HG03521 (cell line): ENCODE data around the gene SLC39A7.

Experiments used
- ATAC-seq: cut with Tn5 transposase; IDR thresholded peaks from one replicate; pipeline ENCODE4 v1.9.1; 2021; ENCODE audit warnings: mild to moderate bottlenecking, moderate library complexity; ENCODE audit not compliant: unreplicated experiment

SLC39A7 gene

DNA sequence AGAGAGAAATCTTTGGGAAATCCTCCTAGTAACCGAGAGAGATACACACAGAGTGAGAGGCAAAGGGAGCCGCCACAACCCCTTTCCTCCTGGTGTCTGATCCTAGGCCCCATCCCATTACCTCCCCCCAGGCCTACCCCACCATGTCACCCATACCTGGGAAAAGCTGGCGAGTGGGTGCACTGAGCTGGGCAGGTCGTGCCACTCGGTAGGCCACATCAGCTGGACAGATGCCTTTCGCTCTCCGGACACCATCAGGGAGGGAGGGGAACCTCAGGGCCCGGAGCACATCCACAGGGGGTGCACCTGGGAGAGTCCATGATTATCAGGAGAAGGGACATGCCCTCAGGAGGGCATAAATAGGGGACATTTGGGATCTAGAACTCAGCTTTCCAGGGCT is 11.5 kb upstream of the SLC39A7 start:
- ATAC-seq, result no peak

DNA sequence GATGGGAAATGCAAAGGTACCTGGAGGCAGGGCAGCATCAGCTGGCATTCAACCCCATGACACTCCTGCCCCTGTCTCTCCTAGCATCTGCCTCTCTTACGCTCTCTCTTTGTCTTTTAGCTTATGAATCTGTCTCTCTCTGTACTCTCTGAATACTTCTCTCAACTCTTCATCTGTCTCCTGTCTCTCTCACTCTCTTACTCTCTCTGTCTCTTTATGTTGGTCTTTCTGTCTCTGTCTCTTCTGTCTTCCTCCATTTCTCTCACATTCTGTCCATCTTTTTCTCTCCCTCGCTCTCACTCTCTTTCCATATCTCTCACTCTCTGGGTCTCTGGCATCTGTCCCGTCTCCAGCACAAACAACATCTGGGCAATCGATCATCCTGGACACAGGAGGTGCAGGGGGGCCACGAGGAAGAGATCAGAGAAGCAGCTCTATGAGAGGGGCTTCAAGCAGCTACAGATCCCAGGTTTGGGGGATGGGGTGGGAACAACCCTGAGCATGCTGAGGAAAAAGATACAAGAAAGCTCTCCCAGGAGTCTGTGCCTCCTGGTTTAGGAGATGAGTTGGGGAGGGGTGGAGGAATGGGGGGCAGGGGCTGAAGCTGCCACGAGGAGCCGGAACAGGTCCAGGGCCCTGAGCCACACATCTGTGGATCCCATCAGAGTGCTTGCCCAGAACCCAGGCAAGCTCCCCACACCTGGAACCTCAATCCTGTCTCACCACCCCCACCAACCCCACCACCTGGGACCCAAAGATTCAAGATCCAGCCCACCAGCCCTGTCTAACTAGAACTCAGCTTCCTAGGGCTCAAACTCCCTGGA is 10.8 kb upstream of the SLC39A7 start:
- ATAC-seq, result no peak

DNA sequence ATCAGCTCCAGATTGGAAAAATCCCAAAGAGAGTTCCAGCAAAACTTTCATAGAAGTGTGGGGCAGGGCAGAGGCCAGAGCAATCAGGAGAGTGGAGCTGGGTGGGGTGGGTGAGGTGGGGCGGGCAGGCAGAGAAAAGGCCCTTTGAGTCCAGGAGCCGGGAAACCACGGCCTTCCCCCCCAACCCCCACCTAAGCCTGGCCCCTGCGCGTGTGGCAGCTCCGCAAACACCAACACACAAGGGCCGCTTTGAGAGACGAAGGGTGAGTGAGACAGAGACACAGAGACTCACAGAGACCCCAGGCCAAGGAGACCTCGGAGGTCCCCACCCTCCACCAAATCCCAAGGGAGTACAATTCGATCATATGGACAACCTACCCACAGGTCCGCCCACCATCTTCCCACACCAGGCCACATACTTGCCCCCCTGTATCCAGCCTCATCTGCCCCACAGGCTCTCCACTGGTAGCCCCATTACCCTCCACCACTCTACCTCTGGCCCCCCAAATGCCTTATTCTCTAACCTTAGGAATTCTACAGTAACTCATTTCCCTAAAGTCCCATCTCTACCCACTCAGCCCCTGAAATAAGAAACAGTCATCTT is 10.1 kb upstream of the SLC39A7 start:
- no peak for ATAC-seq

DNA sequence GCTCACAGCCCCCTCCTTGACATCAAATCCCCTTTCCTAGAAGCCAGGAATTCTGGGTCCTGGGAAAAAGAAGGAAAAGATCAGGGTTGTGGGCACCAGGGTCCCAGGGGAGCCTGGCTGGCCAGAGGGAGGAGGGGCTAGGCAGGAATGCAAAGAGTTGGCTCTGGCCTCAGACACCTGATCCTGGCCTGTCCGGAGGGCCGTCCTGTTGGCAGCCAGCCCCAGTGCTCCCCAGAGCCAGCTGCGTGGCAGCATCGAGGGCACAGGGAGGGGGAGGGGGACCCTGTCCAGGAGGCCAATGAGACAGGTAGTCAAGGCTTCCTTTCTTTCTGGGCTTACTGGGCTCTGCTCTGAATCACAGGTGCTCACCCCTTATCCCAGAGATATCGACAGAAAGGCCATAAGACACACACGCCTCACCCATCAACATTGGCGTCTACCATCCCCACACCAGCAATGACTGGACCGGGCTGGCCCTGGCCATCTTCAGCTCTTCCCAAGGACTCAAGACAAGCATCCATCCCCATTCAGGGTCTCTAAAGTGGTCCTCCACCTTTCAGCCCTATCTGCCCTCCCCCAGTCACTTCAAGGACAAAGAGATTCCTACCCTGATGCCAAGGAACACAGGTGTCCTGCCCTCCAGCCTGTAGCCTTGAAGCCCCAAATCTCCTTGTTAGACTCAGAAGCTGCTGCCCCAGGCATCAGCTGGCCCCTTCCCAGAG is 9.1 kb upstream of the SLC39A7 start:
- no peak for ATAC-seq

GRCh38 chr6:33192105-33192646 is 8.5 kb upstream of the SLC39A7 start, which contains the start of gene COL11A2:
Gene COL11A2, minus strand, starts transcription at chr6:33192467. Its CDS starts 227 bp downstream, at chr6:33192240.
- no peak for ATAC-seq

GRCh38 chr6:33192671-33193602 is 7.7 kb upstream of the SLC39A7 start:
- no peak for ATAC-seq

GRCh38 chr6:33193619-33194018 is 7.0 kb upstream of the SLC39A7 start:
- no peak for ATAC-seq

DNA sequence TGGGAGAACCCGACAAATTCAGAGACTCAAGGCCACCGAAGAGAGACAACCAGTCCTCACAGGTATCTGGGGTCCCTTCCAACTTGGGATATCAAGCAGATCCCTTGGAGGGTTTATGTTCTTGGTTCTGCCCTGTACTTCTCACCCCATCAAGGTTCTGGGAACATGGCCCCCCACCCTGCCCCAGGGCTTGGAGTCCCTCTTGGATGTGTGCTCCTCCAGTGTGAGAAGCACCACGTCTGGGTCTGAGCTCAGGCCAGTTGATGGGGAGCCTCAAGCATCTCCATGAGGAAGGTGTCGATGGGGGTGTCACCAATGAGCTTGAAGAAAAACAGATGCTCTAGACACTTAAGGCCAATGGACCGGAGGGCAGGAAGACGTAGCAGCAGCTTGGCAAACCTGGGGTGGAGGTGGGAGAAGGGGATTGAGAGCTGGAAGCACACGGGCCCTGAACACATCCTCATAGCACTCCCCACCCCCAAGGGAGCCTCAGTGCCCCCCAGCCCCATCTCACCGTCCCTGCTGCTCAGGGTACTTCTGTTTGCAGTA is 6.2 kb upstream of the SLC39A7 start:
- no peak for ATAC-seq

DNA sequence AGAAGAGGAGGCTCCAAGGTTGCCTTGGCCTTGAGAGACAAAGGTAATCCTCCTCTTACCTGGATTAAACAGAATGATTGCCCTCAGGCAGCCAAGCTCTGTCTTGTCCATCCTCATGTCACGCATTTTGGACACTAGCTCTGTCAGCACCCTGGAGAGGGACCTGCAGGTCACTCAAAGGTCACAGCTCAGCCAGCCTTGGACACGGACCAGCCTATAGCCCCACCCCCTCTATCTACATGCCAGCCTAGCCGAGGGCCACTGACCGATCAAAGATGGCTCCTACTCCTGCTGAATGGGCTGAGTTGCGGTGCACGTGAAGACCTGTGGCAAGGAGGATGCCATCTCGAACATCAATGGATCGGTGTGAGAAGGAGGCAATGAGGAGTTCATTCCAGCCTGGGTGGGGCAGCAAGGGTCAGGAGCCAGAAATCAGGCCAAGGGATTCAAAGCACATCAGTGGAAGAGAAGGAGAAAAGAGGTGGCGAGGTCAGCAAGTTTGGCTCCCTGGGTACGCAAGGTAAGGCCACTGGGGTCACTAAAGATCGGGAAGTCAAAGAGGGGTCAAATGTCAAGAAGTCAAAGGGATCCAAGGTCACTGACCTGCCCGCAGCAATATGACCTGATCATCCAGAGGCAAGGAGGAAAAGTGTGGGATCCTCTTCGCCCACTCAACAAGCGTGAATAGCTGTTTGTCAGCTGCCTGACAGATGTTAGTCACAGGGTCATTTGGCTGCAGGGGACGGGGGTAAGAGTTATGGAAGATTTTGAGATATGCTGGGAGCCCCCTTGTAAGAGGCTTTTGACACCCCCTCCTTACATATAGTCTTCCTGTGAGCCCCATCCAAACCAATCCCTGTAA is 5.1 kb upstream of the SLC39A7 start:
- ATAC-seq, result no peak

DNA sequence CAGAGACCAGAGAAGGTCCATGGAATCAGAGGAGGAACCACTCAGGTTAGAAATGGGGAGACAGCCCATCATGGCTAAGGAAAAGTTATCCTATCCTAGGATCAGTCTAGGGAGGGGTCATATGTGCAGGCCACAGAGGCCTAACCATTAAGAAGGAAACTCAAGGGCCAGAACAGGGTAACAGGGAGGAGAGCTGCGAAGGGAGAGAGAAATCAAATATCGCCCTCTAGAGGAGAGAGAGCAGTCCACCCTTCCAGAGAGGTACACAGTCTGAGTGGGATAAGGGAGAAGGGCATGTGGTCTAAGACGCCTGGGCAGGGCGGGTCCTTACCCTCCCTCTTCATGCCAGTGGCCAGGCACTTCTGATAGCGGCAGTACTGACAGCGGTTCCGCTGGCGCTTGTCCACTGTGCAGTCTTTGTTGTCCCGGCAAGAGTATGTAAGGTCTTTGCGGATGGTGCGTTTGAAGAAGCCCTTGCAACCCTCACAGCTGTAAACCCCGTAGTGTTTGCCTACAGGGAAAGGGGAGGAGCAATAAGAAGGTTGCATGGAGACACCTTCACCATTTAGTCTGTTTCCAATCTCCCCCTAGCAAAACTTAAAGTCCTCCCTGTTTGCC is 3.1 kb upstream of the SLC39A7 start:
- no peak for ATAC-seq

DNA sequence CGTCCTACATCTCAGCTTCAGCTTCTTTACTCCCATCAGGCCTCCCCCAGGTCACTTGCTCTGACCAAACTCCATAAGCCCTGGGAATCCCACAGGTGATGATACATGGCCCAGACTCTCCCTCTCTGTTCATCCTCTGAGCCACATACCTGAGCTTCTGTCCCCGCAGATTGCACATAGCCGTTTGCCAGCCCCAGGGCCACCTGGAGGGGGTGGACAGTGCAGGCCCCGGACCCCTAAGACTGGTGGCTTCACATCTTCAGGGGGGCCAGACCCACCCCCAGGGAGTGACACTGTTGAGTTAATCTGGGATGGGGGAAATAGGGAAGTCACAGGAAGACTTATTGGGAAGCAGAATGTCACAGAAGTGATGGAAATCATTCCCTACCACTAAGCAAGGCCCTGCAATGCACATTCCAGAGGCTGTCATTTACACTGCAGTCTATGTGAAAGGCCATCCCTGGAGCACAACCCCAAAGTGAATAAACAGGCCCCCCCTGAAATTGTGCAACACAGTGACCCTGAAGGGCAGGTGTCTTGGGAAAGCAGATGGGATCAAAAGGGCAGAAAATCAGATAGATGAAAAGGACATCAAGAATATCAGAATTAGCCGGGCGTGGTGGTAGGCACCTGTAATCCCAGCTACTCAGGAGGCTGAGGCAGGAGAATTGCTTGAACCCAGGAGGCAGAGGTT is 2.4 kb upstream of the SLC39A7 start:
- no peak for ATAC-seq

DNA sequence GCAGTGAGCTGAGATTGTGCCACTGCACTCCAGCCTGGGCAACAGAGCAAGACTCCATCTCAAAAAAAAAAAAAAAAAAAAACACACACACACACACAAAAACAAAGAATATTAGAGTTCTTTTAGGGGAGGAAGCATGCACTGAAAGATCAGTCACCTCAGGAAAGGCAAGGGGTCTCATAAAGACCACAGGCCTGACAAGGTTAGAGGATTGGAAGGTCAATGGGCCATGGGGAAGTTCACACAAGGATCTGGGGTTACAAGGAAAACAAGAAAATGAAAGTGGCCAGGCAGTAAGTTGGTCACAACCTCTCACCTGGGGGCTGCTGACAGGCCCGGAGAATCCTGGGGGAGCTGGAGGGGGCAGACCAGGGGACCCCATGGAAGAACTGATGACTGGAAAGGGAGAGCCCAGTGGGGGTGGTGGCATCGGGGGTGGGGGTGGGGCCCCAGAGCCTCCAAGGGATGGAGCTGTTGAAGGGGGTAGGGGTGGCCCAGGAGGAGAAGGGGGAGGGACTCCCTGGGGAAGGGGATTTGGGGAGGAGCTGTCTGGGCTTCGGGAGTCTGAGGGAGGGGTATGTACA is 1.7 kb upstream of the SLC39A7 start:
- no peak for ATAC-seq

GRCh38 chr6:33199687-33200218 is 914 bp upstream of the SLC39A7 start:
- peak; percentile 21 for ATAC-seq

DNA sequence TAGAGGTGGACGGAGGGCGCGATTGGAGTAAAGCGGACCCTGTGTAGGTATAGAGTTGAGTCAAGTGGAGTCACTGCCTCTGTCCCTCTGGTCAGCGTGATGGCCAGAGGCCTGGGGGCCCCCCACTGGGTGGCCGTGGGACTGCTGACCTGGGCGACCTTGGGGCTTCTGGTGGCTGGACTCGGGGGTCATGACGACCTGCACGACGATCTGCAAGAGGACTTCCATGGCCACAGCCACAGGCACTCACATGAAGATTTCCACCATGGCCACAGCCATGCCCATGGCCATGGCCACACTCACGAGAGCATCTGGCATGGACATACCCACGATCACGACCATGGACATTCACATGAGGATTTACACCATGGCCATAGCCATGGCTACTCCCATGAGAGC is 479 bp downstream of the SLC39A7 start:
- ATAC-seq, result no peak

GRCh38 chr6:33201935-33202334 is 1.3 kb downstream of the SLC39A7 start:
- no peak for ATAC-seq

- ATAC-seq, result no peak
Observed at GRCh38 chr6:33202799-33203198, 2.1 kb downstream of the SLC39A7 start.

GRCh38 chr6:33203443-33204164 is 2.9 kb downstream of the SLC39A7 start:
- no peak for ATAC-seq
